Ecto neural progenitor cell (in vitro differentiated cells): Measurements from ENCODE around the gene RANBP3L.

Experiments
- DNase-seq: peaks from one replicate; pipeline ENCODE4 v3.0.0-alpha.2; 2018; ENCODE audit warnings: low spot score

The RANBP3L gene

GRCh38 chr5:36243653-36244052, 58.0 kb downstream of the RANBP3L start:
- DNase-seq, result no peak

- no peak for DNase-seq
Measured at GRCh38 chr5:36242534-36243485, 58.9 kb downstream of the RANBP3L start.

- DNase-seq, result peak; percentile 97
Measured at GRCh38 chr5:36241631-36242533, 59.8 kb downstream of the RANBP3L start, which contains the start of gene NADK2. NADK2 (minus strand) TSS chr5:36241925; CDS start chr5:36241798, 127 bp downstream.

- peak; percentile 82 for DNase-seq
Measured at GRCh38 chr5:36240779-36241630, 60.7 kb downstream of the RANBP3L start.

- DNase-seq, result no peak
Measured at GRCh38 chr5:36239370-36240293, 62.1 kb downstream of the RANBP3L start.

GRCh38 chr5:36238502-36239295, 63.0 kb downstream of the RANBP3L start:
- DNase-seq, result no peak

- DNase-seq, result no peak
Measured at GRCh38 chr5:36237751-36238150, 64.0 kb downstream of the RANBP3L start.

- DNase-seq, result no peak
Measured at GRCh38 chr5:36236801-36237200, 64.9 kb downstream of the RANBP3L start.

- DNase-seq, result no peak
Measured at GRCh38 chr5:36232533-36232932, 69.2 kb downstream of the RANBP3L start.

- DNase-seq, result no peak
Measured at GRCh38 chr5:36230151-36230790, 71.4 kb downstream of the RANBP3L start.

- DNase-seq, result no peak
Measured at GRCh38 chr5:36228505-36228904, 73.2 kb downstream of the RANBP3L start.

GRCh38 chr5:36227046-36227445, 74.7 kb downstream of the RANBP3L start:
- DNase-seq, result no peak

- no peak for DNase-seq
Measured at GRCh38 chr5:36222620-36223019, 79.1 kb downstream of the RANBP3L start.

- no peak for DNase-seq
Measured at GRCh38 chr5:36217988-36218387, 83.7 kb downstream of the RANBP3L start.

- DNase-seq, result no peak
Measured at GRCh38 chr5:36217567-36217966, 84.1 kb downstream of the RANBP3L start.

GRCh38 chr5:36215910-36216309, 85.8 kb downstream of the RANBP3L start:
- no peak for DNase-seq

GRCh38 chr5:36214436-36214835, 87.3 kb downstream of the RANBP3L start:
- no peak for DNase-seq

- DNase-seq, result no peak
Measured at GRCh38 chr5:36209664-36210063, 92.0 kb downstream of the RANBP3L start.

GRCh38 chr5:36208786-36209185, 92.9 kb downstream of the RANBP3L start:
- DNase-seq, result no peak
